T-helper 2 cell treated with Interferon-gamma antibody and Interleukin-4, amounts not matched to agents 5 μg/mL and 100 μg/mL, for 36 hours (primary cell): Measurements from ENCODE around the gene ADM2.

Experiments used
- DNase-seq: peaks from one replicate; pipeline ENCODE4 v3.0.0; 2021; ENCODE audit warnings: low spot score
- H3K27ac Mint-ChIP-seq: one replicate; pipeline ENCODE4 v1.8.0; 2021; ENCODE audit warnings: mild to moderate bottlenecking, mixed read lengths
- H3K27me3 Mint-ChIP-seq: one replicate; pipeline ENCODE4 v1.8.0; 2021; ENCODE audit warnings: low read depth, mixed read lengths
- H3K36me3 Mint-ChIP-seq: one replicate; pipeline ENCODE4 v1.8.0; 2021; ENCODE audit warnings: low read depth, mixed read lengths
- H3K4me1 Mint-ChIP-seq: one replicate; pipeline ENCODE4 v1.8.0; 2021; ENCODE audit warnings: low read depth, mixed read lengths
- H3K4me3 Mint-ChIP-seq: one replicate; pipeline ENCODE4 v1.8.0; 2022; ENCODE audit warnings: mild to moderate bottlenecking, moderate library complexity, mixed read lengths
- H3K9me3 Mint-ChIP-seq: one replicate; pipeline ENCODE4 v1.8.0; 2021; ENCODE audit warnings: mixed read lengths

ADM2 gene

DNA sequence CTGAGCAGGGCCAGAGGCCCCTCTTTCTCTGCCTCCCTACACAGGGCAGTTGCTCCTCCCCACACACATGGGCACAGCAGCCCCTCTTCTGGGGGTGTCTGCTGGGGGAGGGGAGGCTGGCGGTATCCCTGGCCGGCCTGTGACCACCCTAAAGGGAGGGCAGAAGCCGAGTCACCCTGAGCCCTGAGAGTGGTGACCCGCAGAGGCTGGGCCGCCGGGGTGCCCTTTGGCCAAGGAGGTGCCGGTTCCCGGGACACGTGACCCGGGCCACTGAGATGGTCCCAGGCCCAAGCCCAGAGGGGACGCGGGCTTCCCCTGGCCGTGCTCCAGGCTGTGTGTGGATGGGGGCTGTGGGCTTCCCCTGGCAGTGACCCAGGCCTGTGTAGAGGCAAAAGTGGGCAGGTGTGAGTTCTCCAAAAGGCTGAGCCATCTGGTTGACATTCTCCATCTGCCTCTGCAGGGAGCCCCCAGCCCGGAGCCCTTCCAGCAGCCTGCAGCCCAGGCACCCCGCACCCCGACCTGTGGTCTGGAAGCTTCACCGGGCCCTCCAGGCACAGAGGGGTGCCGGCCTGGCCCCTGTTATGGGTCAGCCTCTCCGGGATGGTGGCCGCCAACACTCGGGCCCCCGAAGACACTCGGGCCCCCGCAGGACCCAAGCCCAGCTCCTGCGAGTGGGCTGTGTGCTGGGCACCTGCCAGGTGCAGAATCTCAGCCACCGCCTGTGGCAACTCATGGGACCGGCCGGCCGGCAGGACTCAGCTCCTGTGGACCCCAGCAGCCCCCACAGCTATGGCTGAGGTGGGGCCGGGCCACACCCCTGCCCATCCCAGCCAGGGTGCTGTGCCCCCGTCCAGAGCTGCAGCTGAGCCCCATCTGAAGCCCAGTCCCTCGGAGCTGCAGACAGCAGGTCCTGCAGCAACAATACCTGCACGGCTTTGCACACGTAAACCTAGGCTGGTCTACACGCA is 1.0 kb downstream of the ADM2 start:
- Mint-ChIP-seq H3K9me3 (no peaks in the 10 kb centered on the region), H3K4me1 (no peaks in the 10 kb centered on the region), H3K4me3 (peak overlapping the region; percentile 79), H3K36me3 (no peaks in the 10 kb centered on the region), H3K27me3 (peaks cover 12% of the 10 kb centered on the region), H3K27ac (peak overlapping the region; percentile 41)
- no peak for DNase-seq

GRCh38 chr22:50483106-50483505 is 1.8 kb downstream of the ADM2 start:
- H3K36me3 Mint-ChIP-seq, result no peaks in the 10 kb centered on the region
- peaks cover 12% of the 10 kb centered on the region for H3K27me3 Mint-ChIP-seq
- H3K27ac Mint-ChIP-seq, result no peak overlapping the region
- no peaks in the 10 kb centered on the region for H3K9me3 Mint-ChIP-seq
- H3K4me3 Mint-ChIP-seq, result peak overlapping the region; percentile 48
- DNase-seq, result no peak
- no peaks in the 10 kb centered on the region for H3K4me1 Mint-ChIP-seq

DNA sequence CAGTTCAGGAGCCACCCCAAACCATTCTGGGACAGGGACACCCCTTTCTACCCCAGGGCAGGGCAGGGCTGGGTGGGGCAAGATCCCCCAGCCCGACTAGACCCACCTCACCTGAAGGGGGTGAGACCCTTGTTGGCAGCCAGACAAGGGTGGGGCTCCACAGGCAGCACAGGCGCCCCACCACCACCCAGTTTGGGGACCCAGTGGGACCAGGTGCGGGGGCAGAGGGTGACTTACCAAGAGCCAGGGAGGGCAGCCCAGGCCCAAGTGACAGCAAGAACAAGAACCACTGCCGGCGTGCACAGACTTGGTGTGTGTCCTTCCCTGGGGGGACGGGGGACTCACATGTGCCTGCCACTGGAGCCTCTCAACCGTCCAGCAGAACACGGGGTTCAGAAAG is 2.2 kb downstream of the ADM2 start:
- peaks cover 12% of the 10 kb centered on the region for H3K27me3 Mint-ChIP-seq
- no peak for DNase-seq
- no peaks in the 10 kb centered on the region for H3K9me3 Mint-ChIP-seq
- H3K4me3 Mint-ChIP-seq, result no peak overlapping the region
- H3K36me3 Mint-ChIP-seq, result no peaks in the 10 kb centered on the region
- H3K27ac Mint-ChIP-seq, result no peak overlapping the region
- H3K4me1 Mint-ChIP-seq, result no peaks in the 10 kb centered on the region

DNA sequence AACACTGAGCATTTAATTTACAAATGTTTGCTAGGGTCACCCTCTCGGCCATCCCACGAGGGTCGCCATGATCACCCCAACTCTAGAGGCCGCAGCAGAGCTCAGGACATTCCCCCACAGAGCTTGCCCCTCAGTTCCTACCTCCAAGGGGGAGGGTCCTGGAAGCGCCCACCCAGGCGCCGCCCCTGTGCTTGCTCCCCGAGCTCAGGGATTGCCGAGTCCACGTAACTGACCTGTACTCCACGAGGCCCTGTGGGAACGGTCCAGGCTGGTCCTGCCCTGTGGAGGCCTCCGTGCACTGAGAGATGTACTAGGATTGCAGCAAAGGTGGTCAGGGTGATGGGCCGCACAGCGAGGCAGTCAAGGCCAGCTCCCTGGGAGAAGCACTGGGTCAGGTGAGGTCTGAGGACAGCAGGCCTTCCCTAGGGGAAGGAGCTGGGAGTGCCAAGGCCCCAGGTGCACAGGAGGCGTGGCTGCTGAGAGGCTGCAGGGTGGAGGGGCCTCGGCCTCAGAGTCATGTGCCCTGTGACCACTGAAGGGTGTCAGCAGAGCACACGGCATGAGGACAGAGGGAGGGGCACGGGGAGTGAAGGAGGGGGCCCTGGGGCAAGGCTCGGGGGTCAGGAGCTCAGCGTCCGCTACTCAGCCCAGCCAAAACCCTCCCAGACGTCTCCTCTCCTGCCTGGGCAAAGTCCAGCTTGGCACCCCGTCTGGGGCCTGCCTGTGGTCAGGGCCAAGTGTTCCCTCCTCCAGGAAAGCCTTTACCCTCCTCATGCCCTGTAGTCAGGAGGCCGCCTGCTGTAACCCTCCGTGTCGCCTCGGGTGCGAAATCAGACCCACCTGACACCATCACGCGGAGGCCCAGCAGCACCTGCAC is 2.9 kb downstream of the ADM2 start:
- H3K4me1 Mint-ChIP-seq, result no peaks in the 10 kb centered on the region
- H3K4me3 Mint-ChIP-seq, result no peak overlapping the region
- peaks cover 12% of the 10 kb centered on the region for H3K27me3 Mint-ChIP-seq
- no peaks in the 10 kb centered on the region for H3K36me3 Mint-ChIP-seq
- H3K9me3 Mint-ChIP-seq, result no peaks in the 10 kb centered on the region
- no peak overlapping the region for H3K27ac Mint-ChIP-seq
- DNase-seq, result no peak

GRCh38 chr22:50485221-50486131 is 4.1 kb downstream of the ADM2 start:
- H3K36me3 Mint-ChIP-seq, result no peaks in the 10 kb centered on the region
- peak overlapping the region; percentile 34 for H3K27ac Mint-ChIP-seq
- no peak for DNase-seq
- no peaks in the 10 kb centered on the region for H3K9me3 Mint-ChIP-seq
- no peak overlapping the region for H3K4me3 Mint-ChIP-seq
- no peaks in the 10 kb centered on the region for H3K4me1 Mint-ChIP-seq
- peaks cover 2% of the 10 kb centered on the region for H3K27me3 Mint-ChIP-seq

DNA sequence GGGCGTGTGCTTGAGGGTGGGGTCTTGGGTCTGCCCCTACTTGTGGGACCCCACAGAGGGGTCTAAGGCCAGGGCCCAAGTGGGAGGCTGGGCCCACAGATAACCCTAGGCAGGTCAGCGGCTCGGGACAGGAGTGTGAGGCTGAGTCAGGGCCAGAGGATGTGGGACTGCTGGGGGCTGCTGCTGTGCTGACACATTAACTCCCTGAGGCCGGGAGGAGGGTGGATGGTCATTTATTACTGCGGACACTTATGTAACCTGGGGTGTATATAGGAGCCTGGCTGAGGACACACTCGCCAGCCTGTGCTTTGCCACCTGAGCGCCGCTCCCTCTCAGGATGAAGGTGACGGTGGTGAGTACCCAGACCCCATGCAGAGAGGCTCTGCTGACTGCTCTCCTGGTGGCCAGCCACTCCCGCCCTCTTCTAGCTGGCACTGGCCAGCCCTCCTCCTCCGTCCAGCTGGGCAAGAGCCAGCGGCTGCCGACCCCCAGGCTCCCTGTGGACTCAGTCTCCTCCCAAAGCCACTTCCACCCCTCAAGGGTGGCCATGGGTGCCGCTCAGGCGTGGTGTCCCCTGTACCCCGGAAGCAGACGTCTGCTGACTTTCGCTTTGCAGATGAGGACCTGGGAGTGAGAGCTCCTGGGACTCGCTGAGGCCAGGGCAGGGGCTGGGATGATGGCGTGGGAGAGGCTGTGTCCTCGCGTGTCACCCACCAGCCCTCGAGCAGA is 5.4 kb downstream of the ADM2 start, which contains the start of gene MIOX:
TSS of gene MIOX (plus strand) at position 299 of the 729 bp plus-strand sequence. CDS start at position 338, 39 bp downstream.
- DNase-seq, result no peak
- Mint-ChIP-seq H3K4me1 (peaks cover 6% of the 10 kb centered on the region), H3K36me3 (no peaks in the 10 kb centered on the region), H3K27me3 (no peaks in the 10 kb centered on the region), H3K27ac (no peak within 1 kb of the TSS), H3K4me3 (no peak within 1 kb of the TSS), H3K9me3 (no peaks in the 10 kb centered on the region)

GRCh38 chr22:50487290-50488005 is 6.1 kb downstream of the ADM2 start:
- H3K27me3 Mint-ChIP-seq, result no peaks in the 10 kb centered on the region
- no peak overlapping the region for H3K27ac Mint-ChIP-seq
- no peak for DNase-seq
- H3K36me3 Mint-ChIP-seq, result no peaks in the 10 kb centered on the region
- H3K4me1 Mint-ChIP-seq, result peaks cover 6% of the 10 kb centered on the region
- H3K9me3 Mint-ChIP-seq, result no peaks in the 10 kb centered on the region
- no peak overlapping the region for H3K4me3 Mint-ChIP-seq

GRCh38 chr22:50488006-50488677 is 6.8 kb downstream of the ADM2 start:
- Mint-ChIP-seq H3K9me3 (no peaks in the 10 kb centered on the region), H3K27me3 (no peaks in the 10 kb centered on the region), H3K4me1 (peaks cover 6% of the 10 kb centered on the region), H3K4me3 (no peak overlapping the region), H3K27ac (no peak overlapping the region), H3K36me3 (no peaks in the 10 kb centered on the region)
- DNase-seq, result no peak

- no peaks in the 10 kb centered on the region for H3K27me3 Mint-ChIP-seq
- peaks cover 6% of the 10 kb centered on the region for H3K4me1 Mint-ChIP-seq
- H3K4me3 Mint-ChIP-seq, result no peak overlapping the region
- no peaks in the 10 kb centered on the region for H3K9me3 Mint-ChIP-seq
- H3K27ac Mint-ChIP-seq, result no peak overlapping the region
- DNase-seq, result no peak
- no peaks in the 10 kb centered on the region for H3K36me3 Mint-ChIP-seq
Observed at GRCh38 chr22:50488886-50489285, 7.5 kb downstream of the ADM2 start.

DNA sequence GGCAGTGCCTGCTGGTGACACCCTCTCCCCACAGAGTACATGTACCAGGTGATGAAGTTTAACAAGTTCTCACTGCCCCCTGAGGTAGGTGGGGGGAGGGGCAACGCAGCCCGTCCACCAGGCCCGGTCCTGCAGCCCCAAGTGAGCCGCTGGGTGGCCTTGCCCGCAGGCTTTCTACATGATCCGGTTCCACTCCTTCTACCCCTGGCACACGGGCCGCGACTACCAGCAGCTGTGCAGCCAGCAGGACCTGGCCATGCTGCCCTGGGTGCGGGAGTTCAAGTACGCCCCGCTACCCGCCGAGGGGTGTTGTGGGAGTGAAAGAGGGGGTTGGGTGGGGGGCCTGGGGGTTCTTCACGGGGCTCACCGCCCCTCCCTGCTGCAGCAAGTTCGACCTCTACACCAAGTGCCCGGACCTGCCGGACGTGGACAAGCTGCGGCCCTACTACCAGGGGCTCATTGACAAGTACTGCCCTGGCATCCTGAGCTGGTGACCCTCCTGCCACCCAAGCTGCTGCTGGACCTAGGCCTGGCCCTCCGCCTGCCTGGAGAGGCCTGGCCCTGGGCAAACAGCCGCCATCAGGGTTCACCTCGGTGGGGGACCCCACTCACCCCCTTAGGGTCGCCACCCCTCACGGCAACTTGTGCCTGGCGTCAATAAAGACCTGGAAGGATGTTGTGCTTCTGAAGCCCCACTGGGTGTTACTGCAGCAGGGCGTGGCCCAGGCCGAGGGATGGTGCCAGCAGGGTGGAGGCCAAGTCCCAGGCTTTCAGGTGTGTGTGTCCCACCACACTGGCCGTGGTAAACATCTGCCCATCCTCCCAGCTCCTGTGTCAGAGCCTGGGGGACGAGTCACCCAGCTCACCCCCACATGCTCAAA is 8.3 kb downstream of the ADM2 start:
- H3K4me3 Mint-ChIP-seq, result no peak overlapping the region

DNA sequence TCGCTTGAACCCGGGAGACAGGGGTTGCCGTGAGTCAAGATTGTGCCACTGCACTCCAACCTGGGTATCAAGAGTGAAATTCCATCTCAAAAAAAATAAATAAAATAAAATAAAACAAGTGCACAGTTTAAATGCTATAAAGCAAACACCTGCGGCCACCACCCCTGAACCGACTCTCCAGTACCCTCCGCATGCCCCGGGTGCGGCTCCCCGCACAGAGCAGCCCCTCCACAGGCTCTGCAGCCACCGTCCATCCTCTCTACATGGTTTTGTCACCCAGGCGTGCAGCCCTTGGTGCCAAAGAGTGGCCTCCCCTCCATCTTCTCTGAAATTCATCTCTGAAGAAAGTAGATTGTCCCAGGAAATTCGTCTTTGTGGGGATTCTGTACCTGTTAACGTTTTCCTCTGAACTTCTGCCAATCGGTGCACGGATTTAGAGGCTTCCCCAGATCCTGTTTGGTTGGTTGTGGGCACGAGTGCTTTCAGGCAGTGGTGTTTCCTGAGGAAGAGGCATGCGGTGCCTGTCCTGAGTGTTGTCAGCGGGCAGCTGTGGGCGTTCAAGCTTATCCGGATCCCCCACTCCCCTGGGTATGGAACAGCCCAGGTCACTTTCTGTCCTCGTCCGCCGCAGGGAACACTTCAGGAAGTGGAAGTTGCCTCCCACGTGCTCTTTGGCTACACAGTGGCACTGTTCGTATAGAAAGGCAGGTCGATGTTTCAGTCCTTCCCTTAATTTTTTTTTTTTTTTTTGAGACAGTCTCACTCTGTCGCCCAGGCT is 9.4 kb downstream of the ADM2 start:
- Mint-ChIP-seq H3K9me3 (no peaks in the 10 kb centered on the region), H3K4me3 (no peak overlapping the region), H3K27ac (no peak overlapping the region), H3K4me1 (peaks cover 6% of the 10 kb centered on the region), H3K27me3 (no peaks in the 10 kb centered on the region), H3K36me3 (no peaks in the 10 kb centered on the region)
- no peak for DNase-seq

More for the DNA sequence above, 8.3 kb downstream of the ADM2 start:
- H3K4me1 Mint-ChIP-seq, result peaks cover 6% of the 10 kb centered on the region
- no peak for DNase-seq
- no peaks in the 10 kb centered on the region for H3K27me3 Mint-ChIP-seq
- H3K9me3 Mint-ChIP-seq, result no peaks in the 10 kb centered on the region
- no peaks in the 10 kb centered on the region for H3K36me3 Mint-ChIP-seq
- no peak overlapping the region for H3K27ac Mint-ChIP-seq
